Gastroesophageal sphincter (tissue), 4 donors: ENCODE measurements around the gene IMMP2L. TPM values are rescaled to one million over a fixed set of nuclear protein-coding genes. Genes with fewer than 3 reads are reported as not detected.

Experiments
- ATAC-seq: fragments of 150-250 bp; one replicate; pipeline ENCODE4 v1.9.1; 2016; ENCODE audit warnings: mild to moderate bottlenecking, moderate library complexity
- H3K27ac ChIP-seq, 4 donors: fragments of 200-600 bp; sonication (generic) in 3 of 4; 1 replicate in 3 of 4; 2 replicates in 1 of 4; pipeline ENCODE4 v1.5.1; 2016 to 2019
- H3K27me3 ChIP-seq: fragments of 200-600 bp; sonication (generic); one replicate; pipeline ENCODE4 v1.5.1; 2019
- H3K36me3 ChIP-seq, 2 donors: fragments of 200-600 bp; sonication (generic); one replicate each; pipeline ENCODE4 v1.5.1; 2019; ENCODE audit warnings: control low read depth in 1 of 2
- H3K4me1 ChIP-seq, 3 donors: fragments of 200-600 bp; sonication (generic); 1 replicate in 2 of 3; 2 replicates in 1 of 3; pipeline ENCODE4 v1.5.1; 2016 to 2019; ENCODE audit warnings: control low read depth in 2 of 3
- H3K4me3 ChIP-seq, 2 donors: fragments of 200-600 bp; sonication (generic); one replicate each; pipeline ENCODE4 v1.5.1; 2019; ENCODE audit warnings: mild to moderate bottlenecking in 1 of 2, moderate library complexity in 1 of 2
- H3K9me3 ChIP-seq, 3 donors: fragments of 200-600 bp; sonication (generic); one replicate each; pipeline ENCODE4 v1.5.1; 2017 to 2019; ENCODE audit warnings: control low read depth in 2 of 3
- CTCF ChIP-seq, 4 experiments: fragments of 200-600 bp in 2 of 4; fragments of 450-650 bp in 2 of 4; sonication (generic) in 1 of 4; IDR thresholded peaks; one replicate each; pipeline ENCODE4 v1.5.1; 2017 to 2019; ENCODE audit warnings: antibody characterized with exemption in 4 of 4, mild to moderate bottlenecking in 2 of 4, moderate library complexity in 2 of 4
- EP300 ChIP-seq: sonication (generic); formaldehyde crosslinking; IDR thresholded peaks from one replicate; pipeline ENCODE4 v1.6.1; 2017; ENCODE audit warnings: antibody characterized with exemption, mild to moderate bottlenecking
- POLR2A ChIP-seq, 2 donors: fragments of 450-650 bp; IDR thresholded peaks; one replicate each; pipeline ENCODE4 v1.6.1; 2017; ENCODE audit warnings: antibody characterized with exemption in 2 of 2, mild to moderate bottlenecking in 2 of 2, moderate library complexity in 1 of 2
- POLR2AphosphoS5 ChIP-seq: sonication (generic); formaldehyde crosslinking; IDR thresholded peaks from one replicate; pipeline ENCODE4 v1.6.1; 2017; ENCODE audit warnings: antibody characterized with exemption
- WGBS, 2 donors: methylation state at CpG; one replicate each; pipeline ENCODE4 v1.1.5; 2018; ENCODE audit warnings: low coverage in 1 of 2; 5-methylcytosine and 5-hydroxymethylcytosine counted together
- total RNA-seq, 4 donors: library from RNA; depleted of rRNA; stranded (reverse); fragments of >200 nt; gene quantifications; one replicate each; pipeline ENCODE4 v1.1.0, GENCODE V29; 2016

The IMMP2L gene
- total RNA-seq, 4 donors from 2014 or later = 13.6 to 38.5 (median 30.1) TPM

GRCh38 chr7:111239437-111239836 is 322.9 kb downstream of the IMMP2L start:
- TF ChIP-seq EP300 = no peak
- no peak for TF ChIP-seq CTCF (IDR thresholded peaks at IDR 0.05)
- TF ChIP-seq POLR2AphosphoS5 = no peak
- TF ChIP-seq POLR2A (IDR thresholded peaks at IDR 0.05) = no peak
- H3K27ac ChIP-seq = no peak overlapping the region
- H3K4me1 ChIP-seq = peaks cover 0 to 6% (median 0%) of the 10 kb centered on the region in 3 donors
- peaks cover 0 to 5% of the 10 kb centered on the region in 2 donors for H3K36me3 ChIP-seq
- no peak for ATAC-seq
- H3K4me3 ChIP-seq = no peak overlapping the region
- H3K27me3 ChIP-seq = no peaks in the 10 kb centered on the region
- WGBS, 2 donors = 33 to 64% methylated on average over 1 of the region's 1 CpG
- H3K9me3 ChIP-seq = no peaks in the 10 kb centered on the region

DNA sequence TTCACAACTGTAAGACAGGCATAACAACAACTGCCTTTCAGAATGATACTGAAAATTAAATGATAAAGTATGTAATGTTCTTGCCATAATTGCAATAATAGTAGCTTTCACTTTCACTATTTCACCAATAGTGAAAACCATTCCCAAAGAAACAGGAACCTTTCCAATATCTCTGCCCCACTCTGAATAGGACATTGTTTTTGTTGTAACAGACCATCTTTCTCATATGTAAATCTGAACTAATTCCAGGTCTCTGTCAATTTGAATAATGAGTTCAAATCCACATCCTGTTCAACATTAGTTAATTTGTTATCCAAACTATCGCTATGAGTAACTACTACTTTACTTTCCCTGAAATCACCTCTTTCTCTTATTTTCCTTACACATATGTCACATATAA is 323.4 kb downstream of the IMMP2L start:
- H3K9me3 ChIP-seq = no peaks in the 10 kb centered on the region
- ATAC-seq = no peak
- peak overlapping the region; percentile 21 to 22 for H3K4me3 ChIP-seq
- TF ChIP-seq EP300 = no peak
- no peak for TF ChIP-seq POLR2AphosphoS5
- TF ChIP-seq POLR2A (IDR thresholded peaks at IDR 0.05) = no peak
- TF ChIP-seq CTCF (IDR thresholded peaks at IDR 0.05) = no peak
- H3K4me1 ChIP-seq = peaks cover 0 to 6% (median 0%) of the 10 kb centered on the region in 3 donors
- H3K27ac ChIP-seq = peak overlapping the region in 1 of 4 donors; percentile 12
- peaks cover 0 to 5% of the 10 kb centered on the region in 2 donors for H3K36me3 ChIP-seq
- WGBS, 2 donors = 43 to 50% methylated on average over 1 of the region's 1 CpG
- no peaks in the 10 kb centered on the region for H3K27me3 ChIP-seq

- TF ChIP-seq CTCF (IDR thresholded peaks at IDR 0.05) (no peak), POLR2AphosphoS5 (no peak), POLR2A (IDR thresholded peaks at IDR 0.05) (no peak), EP300 (no peak)
- Histone ChIP-seq H3K4me1 (peaks cover 0 to 6% (median 0%) of the 10 kb centered on the region in 3 donors), H3K9me3 (no peaks in the 10 kb centered on the region), H3K36me3 (peaks cover 0 to 5% of the 10 kb centered on the region in 2 donors), H3K27ac (no peak overlapping the region), H3K4me3 (no peak overlapping the region), H3K27me3 (no peaks in the 10 kb centered on the region)
- ATAC-seq = no peak
Observed at GRCh38 chr7:111235709-111236108, 326.6 kb downstream of the IMMP2L start.

GRCh38 chr7:111232249-111233084 is 329.8 kb downstream of the IMMP2L start:
- Histone ChIP-seq H3K27ac (no peak overlapping the region), H3K27me3 (no peaks in the 10 kb centered on the region), H3K4me1 (no peaks in the 10 kb centered on the region), H3K36me3 (peaks cover 0 to 5% of the 10 kb centered on the region in 2 donors), H3K4me3 (no peak overlapping the region), H3K9me3 (no peaks in the 10 kb centered on the region)
- ATAC-seq = no peak
- WGBS, 2 donors = 78 to 82% methylated on average over 3 of the region's 3 CpGs
- TF ChIP-seq POLR2A (IDR thresholded peaks at IDR 0.05) (no peak), POLR2AphosphoS5 (no peak), CTCF (IDR thresholded peaks at IDR 0.05) (no peak), EP300 (no peak)

DNA sequence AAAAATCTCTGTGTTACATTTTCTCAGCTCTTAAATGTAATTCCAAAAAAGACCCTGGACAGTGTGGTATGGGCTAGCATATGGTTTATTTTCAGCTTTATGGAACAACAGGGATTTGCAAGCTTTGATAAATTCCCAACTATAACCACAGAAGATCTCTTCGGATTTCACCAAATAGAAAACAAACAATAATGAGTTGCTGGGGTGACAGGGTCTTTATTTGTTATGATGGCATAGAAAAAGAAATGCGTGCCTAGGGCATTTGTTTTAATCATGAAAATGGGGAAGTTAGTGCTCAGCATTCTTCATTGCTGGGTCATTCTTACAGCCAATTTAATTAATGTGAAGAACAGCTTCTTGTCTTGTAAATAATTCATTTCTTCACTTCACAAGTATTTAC is 332.4 kb downstream of the IMMP2L start:
- no peak for TF ChIP-seq POLR2A (IDR thresholded peaks at IDR 0.05)
- TF ChIP-seq POLR2AphosphoS5 = no peak
- no peak for TF ChIP-seq CTCF (IDR thresholded peaks at IDR 0.05)
- no peak for TF ChIP-seq EP300
- Histone ChIP-seq H3K27ac (no peak overlapping the region), H3K4me1 (no peaks in the 10 kb centered on the region), H3K27me3 (no peaks in the 10 kb centered on the region), H3K9me3 (no peaks in the 10 kb centered on the region), H3K36me3 (peaks cover 0 to under 1% of the 10 kb centered on the region in 2 donors), H3K4me3 (no peak overlapping the region)
- no peak for ATAC-seq
- WGBS, 2 donors = 55 to 63% methylated on average over 2 of the region's 2 CpGs
